Measurements from ENCODE around the gene TRIM66.

TRIM66 gene

DNA sequence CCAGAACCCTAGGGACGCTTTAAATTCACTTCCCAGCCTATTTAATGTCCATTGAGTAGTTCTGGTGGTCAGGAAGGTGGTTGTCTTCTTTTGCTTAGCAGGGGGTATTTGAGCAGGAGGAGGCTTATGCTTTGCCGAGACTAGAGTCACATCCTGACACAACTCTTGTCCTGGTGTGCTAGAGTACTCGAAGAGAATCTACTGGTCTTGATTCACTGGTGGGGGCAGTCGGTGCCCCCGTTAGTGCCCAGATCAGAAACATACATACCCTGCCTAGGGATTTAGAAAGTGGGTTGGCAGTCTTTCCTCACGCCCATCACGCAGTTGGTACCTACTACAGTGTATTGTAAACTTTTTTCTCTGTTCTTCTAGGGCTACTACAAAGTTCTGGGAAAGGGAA is 2.8 kb upstream of the TRIM66 start:
- TF ChIP-seq, protein P1, sequence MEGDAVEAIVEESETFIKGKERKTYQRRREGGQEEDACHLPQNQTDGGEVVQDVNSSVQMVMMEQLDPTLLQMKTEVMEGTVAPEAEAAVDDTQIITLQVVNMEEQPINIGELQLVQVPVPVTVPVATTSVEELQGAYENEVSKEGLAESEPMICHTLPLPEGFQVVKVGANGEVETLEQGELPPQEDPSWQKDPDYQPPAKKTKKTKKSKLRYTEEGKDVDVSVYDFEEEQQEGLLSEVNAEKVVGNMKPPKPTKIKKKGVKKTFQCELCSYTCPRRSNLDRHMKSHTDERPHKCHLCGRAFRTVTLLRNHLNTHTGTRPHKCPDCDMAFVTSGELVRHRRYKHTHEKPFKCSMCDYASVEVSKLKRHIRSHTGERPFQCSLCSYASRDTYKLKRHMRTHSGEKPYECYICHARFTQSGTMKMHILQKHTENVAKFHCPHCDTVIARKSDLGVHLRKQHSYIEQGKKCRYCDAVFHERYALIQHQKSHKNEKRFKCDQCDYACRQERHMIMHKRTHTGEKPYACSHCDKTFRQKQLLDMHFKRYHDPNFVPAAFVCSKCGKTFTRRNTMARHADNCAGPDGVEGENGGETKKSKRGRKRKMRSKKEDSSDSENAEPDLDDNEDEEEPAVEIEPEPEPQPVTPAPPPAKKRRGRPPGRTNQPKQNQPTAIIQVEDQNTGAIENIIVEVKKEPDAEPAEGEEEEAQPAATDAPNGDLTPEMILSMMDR (IDR thresholded peaks at IDR 0.05), result no peak
- TF ChIP-seq ZFX (IDR thresholded peaks at IDR 0.05; ENCODE audit: borderline replicate concordance), result no peak

DNA sequence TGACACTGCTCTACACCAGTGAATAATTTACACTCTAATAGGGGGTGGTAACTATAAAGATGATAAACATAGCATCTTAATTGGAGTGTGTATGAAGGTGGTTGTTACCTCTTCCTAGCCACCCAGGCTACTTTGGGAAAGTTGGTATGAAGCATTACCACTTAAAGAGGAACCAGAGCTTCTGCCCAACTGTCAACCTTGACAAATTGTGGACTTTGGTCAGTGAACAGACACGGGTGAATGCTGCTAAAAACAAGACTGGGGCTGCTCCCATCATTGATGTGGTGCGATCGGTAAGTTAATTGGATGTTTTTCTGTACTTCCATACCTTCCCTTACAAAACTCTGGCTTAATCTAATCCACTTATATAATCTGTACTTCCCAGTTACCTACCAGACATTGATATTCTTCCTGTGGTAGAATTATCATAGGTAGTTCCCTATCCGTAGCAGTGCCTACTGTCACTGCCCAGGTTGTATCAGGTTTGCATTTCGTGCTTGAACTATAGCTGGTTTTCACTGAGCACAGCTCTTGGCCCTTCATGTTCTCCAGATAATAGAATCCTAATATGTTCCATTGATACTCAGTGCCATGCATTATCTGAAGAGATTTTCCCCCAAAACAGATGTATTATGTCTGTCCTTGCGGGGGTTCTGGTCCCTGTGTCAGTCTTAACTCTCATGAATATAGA is 2.3 kb upstream of the TRIM66 start:
- peak overlapping the region; percentile 99 for H3K27ac ChIP-seq

More for the DNA sequence above, 2.8 kb upstream of the TRIM66 start:
- peak overlapping the region; percentile 99 for H3K27ac ChIP-seq

DNA sequence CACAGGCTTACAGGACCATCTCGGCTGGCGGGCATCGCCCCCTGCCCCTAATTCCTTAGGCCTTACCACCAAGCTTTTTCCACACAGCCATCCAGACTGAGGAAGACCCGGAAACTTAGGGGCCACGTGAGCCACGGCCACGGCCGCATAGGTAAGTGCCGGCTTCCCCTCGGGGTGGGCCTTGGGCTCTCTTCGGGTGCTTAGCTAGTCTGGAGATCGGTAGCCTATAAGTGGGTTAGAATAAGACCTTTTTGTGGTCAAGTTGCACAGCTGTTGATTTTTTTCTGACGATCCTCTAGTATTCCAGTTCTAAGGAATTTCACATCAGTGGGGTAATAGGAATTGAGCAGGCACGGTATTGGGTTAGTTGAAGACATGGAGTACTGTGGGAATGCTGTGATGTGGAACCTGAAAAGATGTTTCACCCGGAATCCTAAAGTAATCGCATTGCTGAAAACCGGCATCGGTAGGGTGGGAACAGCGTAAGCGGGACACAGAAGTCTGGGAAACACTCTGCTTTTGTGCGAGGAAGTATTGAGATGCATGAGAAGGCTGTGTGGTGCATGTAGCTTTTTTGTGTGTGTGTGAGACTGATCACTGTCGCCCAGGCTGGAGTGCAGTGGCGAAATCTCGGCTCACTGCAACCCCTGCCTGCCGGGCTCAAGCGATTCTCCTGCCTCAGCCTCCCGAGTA is 796 bp upstream of the TRIM66 start:
- no peak for TF ChIP-seq ZFX (IDR thresholded peaks at IDR 0.05; ENCODE audit: borderline replicate concordance)
- TF ChIP-seq, protein P1 (IDR thresholded peaks at IDR 0.05), result no peak
- peak overlapping the region; percentile 99 for H3K27ac ChIP-seq

More for the DNA sequence above, 2.3 kb upstream of the TRIM66 start:
- TF ChIP-seq, protein P1 (IDR thresholded peaks at IDR 0.05), result no peak
- no peak for TF ChIP-seq ZFX (IDR thresholded peaks at IDR 0.05; ENCODE audit: borderline replicate concordance)

DNA sequence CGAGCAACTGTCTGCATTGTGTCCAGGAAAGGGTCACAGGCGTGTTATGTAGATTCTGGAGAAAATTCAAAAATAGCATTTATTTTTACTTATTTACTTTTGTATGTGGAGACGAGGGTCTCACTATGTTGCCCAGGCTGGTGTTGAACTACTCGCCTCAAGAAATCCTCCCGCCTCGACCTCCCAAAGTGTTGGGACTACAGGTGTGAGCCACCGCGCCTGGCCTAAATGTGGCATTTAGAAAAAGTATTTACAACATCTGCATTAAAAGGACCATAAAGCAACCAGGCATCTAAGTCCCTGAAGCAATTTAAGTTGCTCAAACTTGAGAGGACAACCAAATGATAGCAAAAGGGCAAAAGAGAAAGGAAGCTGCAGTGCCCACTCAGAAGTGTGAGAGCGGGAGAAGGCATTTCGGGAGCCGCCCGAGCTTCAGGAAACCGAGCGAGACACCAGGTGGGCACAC is 595 bp downstream of the TRIM66 start:
- no peak for TF ChIP-seq ZFX (IDR thresholded peaks at IDR 0.05; ENCODE audit: borderline replicate concordance)
- TF ChIP-seq, protein P1 (IDR thresholded peaks at IDR 0.05), result no peak
- peak overlapping the region; percentile 99 for H3K27ac ChIP-seq

DNA sequence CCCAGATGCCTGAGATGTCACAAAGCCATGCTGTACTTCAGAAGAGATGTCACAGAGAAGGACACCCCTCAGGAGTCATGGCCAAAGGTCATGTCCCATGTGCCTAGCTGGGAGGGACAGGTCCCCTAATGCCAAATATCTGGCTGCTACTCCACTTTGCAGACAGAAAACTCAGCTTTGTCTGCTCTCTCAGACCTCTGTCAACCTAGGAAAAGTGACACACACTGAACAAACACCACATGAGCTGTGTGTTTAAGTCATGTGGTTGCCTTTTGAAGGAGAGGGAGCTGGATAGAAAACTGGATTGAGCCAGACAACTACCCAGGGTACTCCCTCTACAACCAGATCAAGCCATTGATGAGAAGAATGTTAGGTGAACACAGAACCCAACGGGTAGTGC is 3.5 kb downstream of the TRIM66 start:
- no peak overlapping the region for H3K27ac ChIP-seq
- TF ChIP-seq, protein P1 (IDR thresholded peaks at IDR 0.05), result no peak
- TF ChIP-seq ZFX (IDR thresholded peaks at IDR 0.05; ENCODE audit: borderline replicate concordance), result no peak

DNA sequence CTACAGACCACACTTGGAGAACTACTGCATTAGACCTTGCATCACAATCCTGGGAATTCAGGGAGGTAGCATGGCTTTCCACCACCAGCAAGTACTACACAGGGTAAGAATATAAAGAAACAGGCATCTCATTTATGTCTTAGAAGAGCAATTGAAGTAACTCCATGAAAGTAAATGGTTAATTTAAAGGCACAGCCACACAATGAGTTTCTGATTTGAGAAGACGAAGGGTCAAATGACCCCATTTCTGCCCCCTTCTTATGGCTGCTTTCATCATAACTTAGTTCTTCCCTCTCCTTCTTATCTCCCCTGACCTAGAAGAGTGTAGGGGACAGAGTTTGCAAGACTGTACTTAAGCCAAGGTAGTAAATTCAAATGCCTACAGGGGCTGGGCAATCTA is 6.0 kb downstream of the TRIM66 start:
- no peak overlapping the region for H3K27ac ChIP-seq
- TF ChIP-seq, protein P1 (IDR thresholded peaks at IDR 0.05), result no peak
- no peak for TF ChIP-seq ZFX (IDR thresholded peaks at IDR 0.05; ENCODE audit: borderline replicate concordance)

DNA sequence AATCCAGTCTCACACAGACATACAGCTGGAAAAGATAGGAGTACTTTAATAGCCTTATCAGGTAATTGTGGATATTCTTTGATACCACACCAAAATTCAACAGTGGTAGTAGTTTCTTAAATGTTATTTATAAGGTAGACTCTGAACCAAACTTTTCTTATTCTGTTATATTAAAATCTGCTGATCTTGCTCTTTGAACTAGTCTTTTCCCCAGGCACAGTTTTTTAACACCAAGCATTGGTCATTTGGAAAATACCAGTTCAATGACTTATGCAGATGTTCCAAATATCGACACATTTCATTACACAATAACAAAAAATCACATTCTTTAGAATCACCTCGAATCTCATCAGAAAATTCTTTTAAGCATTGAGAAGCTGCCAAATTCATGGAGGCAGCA is 7.6 kb downstream of the TRIM66 start:
- no peak for TF ChIP-seq ZFX (IDR thresholded peaks at IDR 0.05; ENCODE audit: borderline replicate concordance)
- TF ChIP-seq, protein P1 (IDR thresholded peaks at IDR 0.05), result no peak
- no peak overlapping the region for H3K27ac ChIP-seq

All from 22Rv1 (cell line).